Activated CD4-positive, alpha-beta memory T cell treated with anti-CD3 and anti-CD28 coated beads, Interleukin-2, amount 10 ng/mL, durations not matched to agents 7 days and 5 days (primary cell): Measurements from ENCODE around the gene TNFRSF13B. TPM values are rescaled to one million over a fixed set of nuclear protein-coding genes. Genes with fewer than 3 reads are reported as not detected.
A peak's percentile ranks its signal among the peaks of the same experiment; 100 is the strongest.
"Not testable (repeated sequence)": the region's sequence is repeated elsewhere in the genome, so short reads cannot be mapped to it uniquely, and the experiment has no call there.

Source experiments
- CTCF ChIA-PET: fragments of 350-600 bp; sonication (Branson Sonifier 250); formaldehyde crosslinking; loops from one replicate; lab custom pipeline; 2021; ENCODE audit warnings: antibody characterized with exemption, inconsistent platforms; lab: Charles Lee
- POLR2A ChIA-PET: fragments of 350-600 bp; sonication (Branson Sonifier 250); formaldehyde crosslinking; loops from one replicate; lab custom pipeline; 2021; ENCODE audit warnings: antibody characterized with exemption; lab: Charles Lee
- DNase-seq: peaks from one replicate; pipeline ENCODE4 v3.0.0-alpha.2; 2020
- H3K27ac Mint-ChIP-seq: one replicate; pipeline ENCODE4 v1.8.0; 2021; ENCODE audit warnings: mild to moderate bottlenecking, mixed read lengths
- H3K27me3 Mint-ChIP-seq: one replicate; pipeline ENCODE4 v1.8.0; 2021; ENCODE audit warnings: mixed read lengths
- H3K36me3 Mint-ChIP-seq: one replicate; pipeline ENCODE4 v1.8.0; 2021; ENCODE audit warnings: low read depth, mixed read lengths
- H3K4me1 Mint-ChIP-seq: one replicate; pipeline ENCODE4 v1.8.0; 2021; ENCODE audit warnings: mixed read lengths
- H3K4me3 Mint-ChIP-seq: one replicate; pipeline ENCODE4 v1.8.0; 2021; ENCODE audit warnings: mild to moderate bottlenecking, mixed read lengths
- H3K9me3 Mint-ChIP-seq: one replicate; pipeline ENCODE4 v1.8.0; 2021; ENCODE audit warnings: mixed read lengths
- total RNA-seq, 2 experiments: library from RNA; stranded (reverse); gene quantifications; one replicate each; pipeline ENCODE4 v1.2.3, GENCODE V29; 2021

TNFRSF13B gene
- total RNA-seq, 2 experiments from 2014 or later: not detected

DNA sequence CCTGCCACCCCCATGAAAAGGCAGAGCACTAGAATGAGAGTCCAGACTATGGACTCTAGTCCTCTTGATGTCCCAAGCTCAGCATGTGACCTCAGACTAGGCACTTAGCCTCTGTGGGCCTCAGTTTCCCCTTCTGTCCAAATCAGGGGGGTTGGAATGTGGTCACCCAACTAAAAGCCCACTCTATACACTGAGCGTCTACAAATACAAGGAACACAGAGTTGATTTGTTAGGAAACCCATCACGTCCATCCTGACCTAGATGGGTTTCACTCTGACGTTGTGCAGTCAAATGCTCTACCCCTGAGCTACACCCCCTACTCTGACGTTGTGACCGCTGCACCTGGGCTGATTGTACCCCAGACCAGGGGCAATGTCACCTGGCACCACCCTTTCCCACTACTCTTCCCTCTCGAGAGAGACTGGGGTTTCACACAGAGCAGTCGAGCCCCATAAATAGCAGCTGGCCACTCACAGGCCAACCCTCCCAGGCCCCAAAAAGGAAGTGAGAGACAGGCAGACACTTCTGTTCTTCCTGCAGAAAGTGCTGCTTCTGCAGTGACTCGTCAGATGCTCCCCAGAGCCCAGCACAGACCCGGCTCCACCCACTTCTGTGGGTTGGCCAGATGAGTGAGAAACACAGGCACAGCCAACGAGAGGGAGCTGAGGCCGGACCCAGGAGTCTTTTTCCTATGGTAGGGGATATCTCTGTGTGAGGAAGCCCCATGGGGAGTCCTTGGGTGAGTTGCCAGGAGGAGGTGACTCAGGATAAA lies 16.1 kb upstream of the TNFRSF13B start:
- Mint-ChIP-seq H3K27ac (peak overlapping the region; percentile 91), H3K36me3 (no peaks in the 10 kb centered on the region), H3K4me3 (peak overlapping the region; percentile 41), H3K9me3 (no peaks in the 10 kb centered on the region), H3K4me1 (peaks cover 49% of the 10 kb centered on the region), H3K27me3 (no peaks in the 10 kb centered on the region)
- CTCF ChIA-PET: interaction anchor here (1.4 kb wide), 1 partner anchor 9 kb away, joined by 5 read pairs; no protein-coding TSS in a partner anchor
- peak; percentile 86 for DNase-seq
- POLR2A ChIA-PET: interaction anchor here (0.8 to 3.0 kb wide), 9 partner anchors 11 to 317 kb away, joined by 3 to 34 read pairs (median 4); partner anchors contain the start of genes COPS3, FLCN, MPRIP and PLD6

DNA sequence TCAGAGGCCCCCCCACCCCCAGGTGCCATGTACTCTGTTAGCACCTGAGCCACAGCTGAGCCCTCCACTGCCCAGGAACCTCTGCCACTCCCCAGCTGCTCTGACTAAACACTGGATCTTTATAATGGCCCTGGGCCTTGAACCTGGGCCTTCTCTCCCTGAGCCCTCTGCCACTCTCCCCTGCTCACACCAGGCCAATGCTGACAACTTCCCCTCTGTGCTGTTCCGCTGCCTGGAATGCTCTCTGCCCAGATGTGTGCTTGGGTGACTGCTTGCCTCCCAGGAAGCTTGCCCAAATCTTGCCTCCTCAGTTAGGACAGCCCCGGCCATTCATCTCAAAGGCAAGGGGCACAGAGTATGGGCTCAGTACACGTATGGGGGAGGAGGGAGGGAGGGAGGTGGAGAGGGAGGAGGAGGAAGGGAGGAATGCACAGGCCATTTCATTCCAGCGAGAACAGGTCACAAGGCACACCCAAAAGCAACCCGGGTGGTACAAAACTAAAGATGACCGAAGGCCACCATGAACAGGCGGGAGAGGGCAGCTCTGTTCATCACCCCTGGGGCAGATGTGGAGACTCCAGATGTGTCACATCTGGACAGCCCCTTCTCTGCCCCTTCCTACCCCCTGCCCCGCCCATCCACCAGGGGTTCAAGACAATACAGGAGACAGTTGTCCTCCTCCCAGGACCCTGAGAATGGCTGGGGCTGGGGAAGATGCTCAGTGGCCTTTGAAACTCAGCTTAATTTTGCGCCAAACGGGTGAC lies 15.3 kb upstream of the TNFRSF13B start:
- Mint-ChIP-seq H3K4me1 (peaks cover 49% of the 10 kb centered on the region), H3K27me3 (peaks cover 2% of the 10 kb centered on the region), H3K27ac (peak overlapping the region; percentile 91), H3K36me3 (no peaks in the 10 kb centered on the region), H3K4me3 (no peak overlapping the region), H3K9me3 (no peaks in the 10 kb centered on the region)
- ChIA-PET CTCF (no interaction called here), POLR2A (interaction anchor here (1.3 to 3.0 kb wide), 4 partner anchors 10 to 318 kb away, joined by 3 to 34 read pairs (median 6); partner anchors contain the start of gene PLD6)
- DNase-seq: no peak

DNA sequence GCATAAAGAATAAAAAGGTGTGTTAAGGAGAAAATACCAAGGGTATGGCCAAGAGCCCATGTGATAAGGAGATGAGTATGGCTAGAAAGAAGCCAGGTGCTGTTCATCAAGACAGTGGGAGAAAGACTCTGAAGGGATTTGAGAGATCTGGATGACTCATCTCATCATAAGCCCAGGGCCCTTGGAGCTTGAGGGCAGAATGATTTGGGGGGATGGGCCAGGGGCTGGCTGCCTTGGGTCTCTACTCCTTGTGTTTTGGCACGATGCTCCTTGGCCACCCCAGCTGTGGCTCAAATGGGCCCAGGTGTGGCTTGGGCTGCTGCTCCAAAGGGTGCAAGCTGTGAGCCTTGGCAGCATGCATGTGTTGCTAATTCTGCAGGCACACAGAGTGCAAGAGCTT lies 14.5 kb upstream of the TNFRSF13B start:
- Mint-ChIP-seq H3K4me3 (no peak overlapping the region), H3K36me3 (no peaks in the 10 kb centered on the region), H3K4me1 (peaks cover 48% of the 10 kb centered on the region), H3K27ac (no peak overlapping the region), H3K27me3 (peaks cover 2% of the 10 kb centered on the region), H3K9me3 (no peaks in the 10 kb centered on the region)
- ChIA-PET CTCF (no interaction called here), POLR2A (interaction anchor here (1.2 to 3.0 kb wide), 2 partner anchors 9 to 10 kb away, joined by 4 to 34 read pairs; no protein-coding TSS in a partner anchor)
- no peak for DNase-seq

DNA sequence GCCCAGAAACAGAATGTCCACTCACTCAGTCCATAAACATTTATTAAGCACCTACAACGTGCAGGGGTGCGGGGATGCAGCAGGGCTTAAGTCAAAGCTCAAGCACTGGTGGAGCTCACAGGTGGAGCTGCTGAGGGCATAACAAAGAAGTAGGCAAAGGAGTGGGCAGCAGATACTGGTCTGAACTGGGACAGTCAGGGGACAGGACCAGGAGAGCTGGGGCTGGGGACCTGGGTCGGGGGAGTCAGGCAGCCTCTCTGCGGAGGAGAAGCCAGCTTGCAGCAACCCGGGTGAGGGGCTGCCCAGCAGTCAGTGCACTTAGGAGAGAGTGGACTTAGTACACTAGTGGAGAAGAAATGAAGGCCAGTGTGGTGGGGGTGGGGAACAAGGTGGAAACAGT lies 10.0 kb upstream of the TNFRSF13B start:
- DNase-seq: no peak
- Mint-ChIP-seq H3K9me3 (peaks cover 2% of the 10 kb centered on the region), H3K4me3 (no peak overlapping the region), H3K36me3 (no peaks in the 10 kb centered on the region), H3K27ac (no peak overlapping the region), H3K4me1 (peaks cover 19% of the 10 kb centered on the region), H3K27me3 (peaks cover 2% of the 10 kb centered on the region)
- ChIA-PET POLR2A (no interaction called here), CTCF (interaction anchor here (1.3 to 1.6 kb wide), 2 partner anchors 10 to 17 kb away, joined by 3 to 5 read pairs; no protein-coding TSS in a partner anchor)

DNA sequence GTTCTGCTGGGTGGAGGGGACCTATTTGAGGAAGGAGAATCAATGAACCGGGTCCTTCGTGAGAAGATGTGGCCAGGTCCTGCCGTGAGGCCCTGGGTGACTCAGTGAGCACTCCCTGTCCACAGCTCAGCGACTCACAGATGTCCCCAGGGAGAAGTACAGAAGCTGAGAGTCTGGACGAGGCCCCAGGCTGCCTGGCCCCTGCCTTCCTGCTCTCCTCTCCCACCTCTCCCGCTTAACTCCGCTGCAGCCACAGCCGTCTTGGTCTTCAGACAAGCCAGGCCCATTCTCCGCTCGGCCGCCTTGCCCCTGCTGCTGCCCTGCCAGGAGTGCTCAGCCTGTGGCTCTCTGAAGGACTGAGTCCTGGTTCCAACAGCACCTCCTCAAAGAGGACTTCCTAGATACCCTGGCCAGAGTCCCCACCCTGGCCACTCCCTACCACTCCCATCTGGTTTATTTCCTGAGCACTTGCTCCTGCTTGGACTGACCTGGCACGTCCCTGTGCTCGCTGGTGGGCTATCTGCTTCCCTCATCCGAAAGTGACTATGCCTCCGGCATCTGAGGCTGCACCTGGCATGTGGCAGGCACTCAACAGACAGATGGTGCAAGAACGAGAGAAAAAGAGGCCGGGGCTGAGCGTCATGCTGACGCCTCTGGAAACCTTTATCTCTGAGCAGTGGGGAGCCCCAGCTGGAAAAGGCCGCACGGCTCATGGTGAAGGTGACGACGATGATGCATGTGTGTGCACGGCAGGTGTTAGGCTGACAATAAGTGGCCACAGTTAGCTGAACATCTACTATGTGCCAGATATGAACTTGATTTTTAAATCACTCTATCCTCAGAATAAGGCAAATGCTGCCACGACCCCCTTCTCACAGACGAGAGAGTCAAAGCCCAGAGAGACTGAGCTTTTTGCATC lies 9.2 kb upstream of the TNFRSF13B start:
- no peaks in the 10 kb centered on the region for H3K36me3 Mint-ChIP-seq
- peaks cover 2% of the 10 kb centered on the region for H3K9me3 Mint-ChIP-seq
- H3K27me3 Mint-ChIP-seq: peaks cover 2% of the 10 kb centered on the region
- POLR2A ChIA-PET: no interaction called here
- no peak overlapping the region for H3K4me3 Mint-ChIP-seq
- no peak for DNase-seq
- H3K27ac Mint-ChIP-seq: no peak overlapping the region
- H3K4me1 Mint-ChIP-seq: peaks cover 23% of the 10 kb centered on the region
- CTCF ChIA-PET: no interaction called here

DNA sequence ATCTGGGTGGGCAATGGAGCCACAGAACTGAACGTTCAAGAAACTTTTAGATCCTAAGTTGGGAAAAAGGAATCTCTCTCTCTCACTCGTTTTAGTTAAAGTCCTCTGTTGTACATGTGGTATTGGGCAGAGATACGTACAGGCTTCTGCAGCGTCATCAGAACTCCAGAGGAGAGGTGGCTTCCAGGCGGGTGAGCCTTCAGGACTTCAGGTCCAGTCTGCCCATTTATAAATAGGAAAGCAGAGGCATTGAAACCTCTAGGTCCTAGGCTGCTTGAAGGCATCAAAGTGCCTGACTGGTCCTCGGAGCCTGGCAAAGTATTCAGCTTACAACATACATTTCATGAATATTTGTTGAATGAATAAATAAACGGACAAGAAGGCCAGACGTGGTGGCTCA lies 8.1 kb upstream of the TNFRSF13B start:
- Mint-ChIP-seq H3K27me3 (peaks cover 2% of the 10 kb centered on the region), H3K36me3 (no peaks in the 10 kb centered on the region)

DNA sequence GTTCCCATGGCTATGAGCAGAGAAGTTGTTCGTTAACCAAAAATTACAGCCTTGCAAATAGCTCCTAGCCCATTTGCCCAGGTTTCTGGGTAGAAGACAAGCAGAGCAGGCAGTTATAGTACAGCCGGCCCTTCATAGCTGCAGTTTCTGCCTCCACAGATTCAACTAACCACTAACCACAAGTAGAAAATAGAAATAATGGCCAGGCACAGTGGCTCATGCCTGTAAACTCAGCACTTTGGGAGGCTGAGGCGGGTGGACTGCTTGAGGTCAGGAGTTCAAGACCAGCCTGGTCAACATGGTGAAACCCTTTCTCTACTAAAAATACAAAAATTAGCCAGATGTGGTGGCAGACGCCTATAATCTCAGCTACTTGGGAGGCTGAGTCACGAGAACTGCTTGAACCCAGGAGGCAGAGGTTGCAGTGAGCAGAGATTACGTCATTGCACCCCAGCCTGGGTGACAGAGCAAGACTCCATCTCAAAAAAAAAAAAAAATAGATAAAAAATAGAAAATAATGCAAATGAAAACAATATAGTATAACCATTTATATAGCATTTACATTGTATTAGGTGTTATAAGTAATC lies 7.4 kb upstream of the TNFRSF13B start:
- peaks cover 33% of the 10 kb centered on the region for H3K4me1 Mint-ChIP-seq
- H3K27me3 Mint-ChIP-seq, H3K36me3 Mint-ChIP-seq, H3K27ac Mint-ChIP-seq, H3K9me3 Mint-ChIP-seq, H3K4me3 Mint-ChIP-seq, DNase-seq: not testable (repeated sequence)
- POLR2A ChIA-PET: interaction anchor here (1.1 to 4.3 kb wide), 2 partner anchors 8 to 10 kb away, joined by 3 to 34 read pairs; no protein-coding TSS in a partner anchor
- CTCF ChIA-PET: interaction anchor here (1.8 kb wide), 1 partner anchor 9 kb away, joined by 5 read pairs; no protein-coding TSS in a partner anchor

More for the DNA sequence above, 8.1 kb upstream of the TNFRSF13B start:
- peaks cover 2% of the 10 kb centered on the region for H3K9me3 Mint-ChIP-seq
- ChIA-PET POLR2A (interaction anchor here (1.1 kb wide), 1 partner anchor 11 kb away, joined by 3 read pairs; no protein-coding TSS in a partner anchor), CTCF (interaction anchor here (1.8 kb wide), 1 partner anchor 8 kb away, joined by 5 read pairs; no protein-coding TSS in a partner anchor)
- H3K4me3 Mint-ChIP-seq: no peak overlapping the region
- peaks cover 32% of the 10 kb centered on the region for H3K4me1 Mint-ChIP-seq
- no peak overlapping the region for H3K27ac Mint-ChIP-seq
- no peak for DNase-seq

DNA sequence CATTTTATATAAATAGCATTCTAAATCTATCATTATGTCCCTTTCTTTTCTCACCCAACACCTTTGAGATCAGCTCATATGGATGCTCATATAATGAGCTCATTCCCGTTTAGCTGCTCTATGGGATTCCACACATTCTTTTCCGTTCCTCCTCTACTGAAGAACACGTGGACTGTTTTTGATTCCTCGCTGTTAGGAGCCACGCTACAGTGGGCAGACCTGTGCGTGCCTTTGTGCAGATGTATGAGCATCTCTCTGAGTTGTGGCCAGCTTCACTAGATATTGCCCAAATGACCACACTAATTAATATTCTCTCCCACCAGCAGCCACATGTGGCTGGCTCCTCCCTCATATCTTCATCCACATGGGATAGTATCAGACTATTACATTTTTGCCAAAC lies 6.0 kb upstream of the TNFRSF13B start:
- ChIA-PET CTCF (interaction anchor here (0.8 kb wide), 1 partner anchor 15 kb away, joined by 3 read pairs; no protein-coding TSS in a partner anchor), POLR2A (interaction anchor here (0.7 to 4.3 kb wide), 2 partner anchors 10 to 302 kb away, joined by 3 to 34 read pairs; no protein-coding TSS in a partner anchor)
- DNase-seq: no peak
- no peak overlapping the region for H3K27ac Mint-ChIP-seq
- peaks cover 2% of the 10 kb centered on the region for H3K27me3 Mint-ChIP-seq
- H3K4me1 Mint-ChIP-seq: peaks cover 28% of the 10 kb centered on the region
- no peak overlapping the region for H3K4me3 Mint-ChIP-seq
- H3K36me3 Mint-ChIP-seq: no peaks in the 10 kb centered on the region
- H3K9me3 Mint-ChIP-seq: peaks cover 2% of the 10 kb centered on the region

DNA sequence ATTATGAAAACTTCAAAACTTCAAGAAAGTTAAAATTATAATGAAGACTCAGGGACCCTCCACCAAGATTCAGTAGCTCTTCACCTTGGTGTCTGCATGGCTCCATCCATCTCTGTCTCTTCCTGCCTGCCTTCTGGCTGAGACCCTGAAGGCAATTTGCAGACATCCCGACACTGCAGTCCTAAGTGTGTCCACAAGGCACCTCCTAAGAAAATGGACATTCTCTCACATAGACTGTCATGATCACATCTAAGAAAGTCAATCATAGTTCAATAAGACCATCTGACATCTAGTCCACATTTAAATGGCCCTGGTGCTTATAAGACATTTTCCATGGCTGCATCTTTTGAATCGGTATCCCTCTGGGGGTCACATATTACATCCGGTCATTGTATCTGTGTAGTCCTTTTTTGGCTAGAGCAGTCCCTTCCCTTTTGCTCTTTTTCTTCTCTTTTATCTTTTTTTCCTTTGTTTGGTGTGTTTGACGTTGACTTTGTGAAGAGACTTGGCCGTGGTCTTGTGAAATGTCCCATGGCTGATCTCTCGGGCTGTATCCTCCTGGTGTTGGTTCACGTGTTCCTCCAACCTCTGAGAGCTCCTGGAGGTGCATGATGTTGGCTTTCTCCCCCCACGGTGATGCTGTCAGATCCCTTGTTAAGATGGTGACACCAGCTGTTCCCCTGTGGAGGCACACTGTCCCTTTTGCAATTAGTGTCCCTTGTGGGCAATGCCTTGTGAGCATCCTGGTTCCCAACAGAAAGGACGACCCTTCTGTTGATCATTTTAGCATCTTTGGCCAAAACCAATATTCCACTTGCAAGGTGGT lies 5.0 kb upstream of the TNFRSF13B start:
- Mint-ChIP-seq H3K36me3 (no peaks in the 10 kb centered on the region), H3K9me3 (peaks cover 2% of the 10 kb centered on the region), H3K4me3 (no peak overlapping the region), H3K27me3 (no peaks in the 10 kb centered on the region), H3K4me1 (peaks cover 28% of the 10 kb centered on the region), H3K27ac (peak overlapping the region; percentile 40)
- POLR2A ChIA-PET: interaction anchor here (0.7 to 4.3 kb wide), 4 partner anchors 9 to 303 kb away, joined by 3 to 34 read pairs (median 6); no protein-coding TSS in a partner anchor
- no peak for DNase-seq
- CTCF ChIA-PET: interaction anchor here (0.8 to 2.7 kb wide), 3 partner anchors 13 to 17 kb away, joined by 3 to 7 read pairs (median 4); no protein-coding TSS in a partner anchor

DNA sequence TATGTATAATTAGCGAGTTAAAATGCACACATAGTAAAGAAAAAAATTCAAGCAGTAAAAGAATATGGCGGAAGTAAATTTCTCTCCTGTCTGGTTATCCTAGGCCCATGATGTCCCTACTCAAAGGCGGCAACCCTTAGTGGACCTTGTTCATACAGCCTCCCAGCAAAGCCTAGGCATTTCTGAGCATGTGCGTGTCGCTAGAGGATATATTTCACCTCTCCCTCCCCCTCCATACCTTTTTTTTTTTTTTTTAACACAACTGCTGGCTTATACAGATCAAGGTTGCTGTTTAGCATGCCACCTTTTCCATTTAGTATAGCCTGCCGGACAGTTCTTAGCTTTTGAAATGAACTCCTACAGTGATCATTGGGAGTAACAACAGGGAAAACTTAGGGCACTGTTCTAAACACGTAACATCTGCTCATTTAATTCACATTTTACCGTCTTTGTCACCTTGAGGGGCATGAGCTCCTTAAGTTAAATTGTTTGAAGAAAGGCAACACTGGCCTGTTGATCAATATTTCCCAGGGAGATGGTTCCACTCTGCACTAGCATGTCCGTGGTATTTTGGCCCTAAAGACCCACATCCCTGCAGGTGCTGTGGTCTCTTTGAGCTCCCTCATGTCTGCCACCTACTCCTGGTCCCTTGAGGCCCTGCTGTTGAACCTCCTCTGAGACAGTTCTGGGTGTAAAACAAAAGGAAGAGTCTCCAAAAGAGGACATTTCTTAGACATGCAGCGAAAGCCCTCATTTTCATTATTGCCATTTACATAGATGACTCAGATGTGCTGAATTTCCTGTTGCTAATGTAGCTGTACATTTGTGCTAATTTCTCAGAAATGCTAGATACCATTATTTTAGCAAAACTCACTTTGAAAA lies 4.1 kb upstream of the TNFRSF13B start:
- peaks cover 28% of the 10 kb centered on the region for H3K4me1 Mint-ChIP-seq
- H3K27me3 Mint-ChIP-seq: no peaks in the 10 kb centered on the region
- H3K4me3 Mint-ChIP-seq: no peak overlapping the region
- peaks cover 2% of the 10 kb centered on the region for H3K9me3 Mint-ChIP-seq
- POLR2A ChIA-PET: interaction anchor here (1.2 to 4.3 kb wide), 3 partner anchors 9 to 14 kb away, joined by 3 to 34 read pairs (median 8); no protein-coding TSS in a partner anchor
- peak overlapping the region; percentile 54 for H3K27ac Mint-ChIP-seq
- H3K36me3 Mint-ChIP-seq: no peaks in the 10 kb centered on the region
- CTCF ChIA-PET: interaction anchor here (1.0 to 2.7 kb wide), 3 partner anchors 9 to 18 kb away, joined by 4 to 7 read pairs (median 5); no protein-coding TSS in a partner anchor
- DNase-seq: no peak
